HuH-7.5 (cell line): Measurements from ENCODE around the gene SYNRG.
"Not testable (repeated sequence)": the region's sequence is repeated elsewhere in the genome, so short reads cannot be mapped to it uniquely, and the experiment has no call there.

Experiments
- DNase-seq: peaks from one replicate; pipeline ENCODE4 v3.0.0; 2011; ENCODE audit warnings: low spot score

SYNRG gene

GRCh38 chr17:37538981-37539659 is 70.1 kb downstream of the SYNRG start:
- DNase-seq = no peak

GRCh38 chr17:37535906-37536305 is 73.3 kb downstream of the SYNRG start:
- DNase-seq = no peak

- no peak for DNase-seq
Observed at GRCh38 chr17:37532756-37533155, 76.5 kb downstream of the SYNRG start.

- DNase-seq = no peak
Observed at GRCh38 chr17:37530420-37530819, 78.8 kb downstream of the SYNRG start.

GRCh38 chr17:37527249-37527851 is 81.9 kb downstream of the SYNRG start:
- DNase-seq = peak; percentile 32

- DNase-seq = no peak
Observed at GRCh38 chr17:37523715-37524219, 85.5 kb downstream of the SYNRG start.

GRCh38 chr17:37521821-37522220 is 87.4 kb downstream of the SYNRG start:
- no peak for DNase-seq

- DNase-seq = no peak
Observed at GRCh38 chr17:37520174-37520573, 89.0 kb downstream of the SYNRG start.

GRCh38 chr17:37519251-37519985 is 89.8 kb downstream of the SYNRG start:
- DNase-seq = no peak

GRCh38 chr17:37518826-37519225 is 90.4 kb downstream of the SYNRG start:
- DNase-seq = no peak

GRCh38 chr17:37517881-37518280 is 91.3 kb downstream of the SYNRG start:
- DNase-seq = no peak

- no peak for DNase-seq
Observed at GRCh38 chr17:37516127-37516571, 93.1 kb downstream of the SYNRG start.

GRCh38 chr17:37513711-37514110 is 95.5 kb downstream of the SYNRG start:
- no peak for DNase-seq

GRCh38 chr17:37512442-37513068 is 96.7 kb downstream of the SYNRG start:
- no peak for DNase-seq

- DNase-seq = not testable (repeated sequence)
Observed at GRCh38 chr17:37511642-37512041, 97.6 kb downstream of the SYNRG start.

- no peak for DNase-seq
Observed at GRCh38 chr17:37510056-37510455, 99.2 kb downstream of the SYNRG start.

GRCh38 chr17:37507111-37507510 is 102.1 kb downstream of the SYNRG start:
- no peak for DNase-seq

- DNase-seq = no peak
Observed at GRCh38 chr17:37506678-37507077, 102.5 kb downstream of the SYNRG start.

GRCh38 chr17:37505333-37505732 is 103.9 kb downstream of the SYNRG start:
- DNase-seq = no peak

GRCh38 chr17:37503148-37503547 is 106.1 kb downstream of the SYNRG start:
- DNase-seq = no peak

- no peak for DNase-seq
Observed at GRCh38 chr17:37502009-37502936, 106.9 kb downstream of the SYNRG start.
